Loucy (cell line): ENCODE data around the gene EFCAB7.

ENCODE experiments used
- EZH2phosphoT487 ChIP-seq: fragments of 200-600 bp; IDR thresholded peaks from 2 replicates; pipeline ENCODE4 v1.6.1; 2018; ENCODE audit warnings: antibody characterized with exemption, mild to moderate bottlenecking, moderate library complexity, borderline replicate concordance
- TF ChIP-seq, protein P1 (sequence below): fragments of 200-600 bp; sonication (generic); conservative IDR thresholded peaks from 2 replicates; pipeline ENCODE4 v1.5.1; 2014; ENCODE audit warnings: mild to moderate bottlenecking, antibody characterized with exemption, low read length

DNA sequence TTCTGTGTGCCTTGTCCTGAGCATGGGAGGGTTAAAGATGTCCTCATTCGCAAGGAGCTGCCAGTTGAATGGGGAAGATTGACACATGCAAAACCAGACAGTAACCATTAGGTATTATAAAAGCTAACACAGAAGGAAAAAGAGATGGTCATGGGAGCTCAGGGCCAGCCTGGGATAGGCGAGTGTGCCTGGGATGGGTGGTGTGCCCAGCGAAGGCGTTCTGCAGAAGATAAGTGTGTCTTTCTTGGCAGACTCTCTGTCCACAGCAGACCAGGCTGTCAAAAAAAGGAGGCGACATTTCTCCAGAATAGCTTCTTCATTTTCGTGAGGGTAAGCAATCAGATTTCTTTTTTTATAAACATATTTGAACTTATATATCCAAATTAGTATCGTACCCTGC is 84.0 kb downstream of the EFCAB7 start:
- TF ChIP-seq, protein P1, sequence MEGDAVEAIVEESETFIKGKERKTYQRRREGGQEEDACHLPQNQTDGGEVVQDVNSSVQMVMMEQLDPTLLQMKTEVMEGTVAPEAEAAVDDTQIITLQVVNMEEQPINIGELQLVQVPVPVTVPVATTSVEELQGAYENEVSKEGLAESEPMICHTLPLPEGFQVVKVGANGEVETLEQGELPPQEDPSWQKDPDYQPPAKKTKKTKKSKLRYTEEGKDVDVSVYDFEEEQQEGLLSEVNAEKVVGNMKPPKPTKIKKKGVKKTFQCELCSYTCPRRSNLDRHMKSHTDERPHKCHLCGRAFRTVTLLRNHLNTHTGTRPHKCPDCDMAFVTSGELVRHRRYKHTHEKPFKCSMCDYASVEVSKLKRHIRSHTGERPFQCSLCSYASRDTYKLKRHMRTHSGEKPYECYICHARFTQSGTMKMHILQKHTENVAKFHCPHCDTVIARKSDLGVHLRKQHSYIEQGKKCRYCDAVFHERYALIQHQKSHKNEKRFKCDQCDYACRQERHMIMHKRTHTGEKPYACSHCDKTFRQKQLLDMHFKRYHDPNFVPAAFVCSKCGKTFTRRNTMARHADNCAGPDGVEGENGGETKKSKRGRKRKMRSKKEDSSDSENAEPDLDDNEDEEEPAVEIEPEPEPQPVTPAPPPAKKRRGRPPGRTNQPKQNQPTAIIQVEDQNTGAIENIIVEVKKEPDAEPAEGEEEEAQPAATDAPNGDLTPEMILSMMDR = no peak
- no peak for TF ChIP-seq EZH2phosphoT487
